GM19467 (cell line): ENCODE results near the gene RAB19.
"Not testable (repeated sequence)": the region's sequence is repeated elsewhere in the genome, so short reads cannot be mapped to it uniquely, and the experiment has no call there.

Experiments
- ATAC-seq: cut with Tn5 transposase; IDR thresholded peaks from one replicate; pipeline ENCODE4 v1.9.1; 2021; ENCODE audit warnings: mild to moderate bottlenecking, moderate library complexity; ENCODE audit not compliant: unreplicated experiment

The RAB19 gene

GRCh38 chr7:140453273-140453672 lies 49.4 kb downstream of the RAB19 start:
- no peak for ATAC-seq

- ATAC-seq: not testable (repeated sequence)
Observed at GRCh38 chr7:140453785-140454656, 50.2 kb downstream of the RAB19 start.

GRCh38 chr7:140454657-140455015 lies 50.8 kb downstream of the RAB19 start:
- ATAC-seq: no peak

- no peak for ATAC-seq
Observed at GRCh38 chr7:140455743-140456142, 51.9 kb downstream of the RAB19 start.

GRCh38 chr7:140456551-140457051 lies 52.7 kb downstream of the RAB19 start:
- ATAC-seq: no peak

DNA sequence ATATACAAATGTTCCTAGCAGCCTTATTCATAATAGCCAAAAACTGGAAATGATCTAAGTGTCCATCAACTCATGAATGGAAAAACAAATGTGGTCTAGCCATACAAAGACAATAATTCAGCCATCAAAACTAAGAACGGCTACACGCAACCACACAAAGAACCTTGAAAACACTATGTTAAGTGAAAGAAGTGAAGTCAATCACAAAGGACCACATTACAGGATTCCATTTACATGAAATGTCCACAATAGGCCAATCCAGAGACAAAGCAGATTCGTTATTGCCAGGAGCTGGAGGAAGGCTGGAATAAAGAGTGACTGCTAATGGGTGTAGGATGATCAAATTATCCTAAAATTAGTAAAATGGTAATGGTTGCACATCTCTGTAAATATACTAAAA lies 54.3 kb downstream of the RAB19 start:
- no peak for ATAC-seq

DNA sequence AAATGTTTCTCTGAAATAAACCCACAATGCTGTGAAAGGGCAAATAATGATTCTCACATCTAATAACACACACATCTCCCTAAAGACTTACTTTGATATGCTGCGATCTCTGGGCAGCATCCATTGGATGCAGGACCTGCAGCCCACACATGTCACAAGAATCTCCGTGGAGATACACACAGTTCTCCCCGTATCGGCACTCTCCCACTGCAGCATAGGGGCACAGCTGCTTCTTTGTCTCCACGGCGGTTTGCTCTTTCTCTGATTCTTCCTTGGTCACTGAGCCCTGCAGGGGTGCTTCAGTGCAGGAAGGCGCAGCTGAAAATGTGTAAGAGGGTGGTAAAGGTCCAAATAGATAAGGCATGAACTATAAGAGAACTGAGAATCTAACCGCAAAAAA lies 55.1 kb downstream of the RAB19 start:
- no peak for ATAC-seq

- ATAC-seq: no peak
Observed at GRCh38 chr7:140463111-140463510, 59.3 kb downstream of the RAB19 start.

DNA sequence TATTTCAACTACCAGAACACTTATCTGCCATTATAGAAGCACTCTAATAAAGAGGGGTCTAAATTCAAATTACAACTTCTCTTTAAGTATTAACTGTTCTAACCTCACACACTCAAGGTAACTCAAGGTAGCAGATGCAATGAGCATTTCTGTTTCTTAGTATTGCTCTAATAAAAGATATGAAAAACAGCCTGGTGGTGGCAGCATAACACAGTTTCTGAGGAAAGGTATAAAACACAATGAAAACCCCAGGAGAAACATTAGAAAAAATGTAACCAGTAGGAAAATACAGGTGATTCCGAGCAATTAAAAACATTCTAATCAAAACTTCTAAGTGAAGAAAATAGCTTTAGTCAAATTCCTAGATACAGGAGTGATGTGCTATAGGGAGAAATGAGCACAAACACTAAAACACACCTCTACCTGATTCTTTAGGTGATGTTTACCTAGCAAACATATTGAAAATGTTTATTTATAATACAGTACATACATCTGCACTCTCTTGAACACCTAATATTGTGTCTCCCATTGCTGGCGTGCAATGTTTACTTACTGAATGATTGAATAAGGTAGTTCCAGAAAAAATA lies 72.0 kb downstream of the RAB19 start:
- no peak for ATAC-seq

DNA sequence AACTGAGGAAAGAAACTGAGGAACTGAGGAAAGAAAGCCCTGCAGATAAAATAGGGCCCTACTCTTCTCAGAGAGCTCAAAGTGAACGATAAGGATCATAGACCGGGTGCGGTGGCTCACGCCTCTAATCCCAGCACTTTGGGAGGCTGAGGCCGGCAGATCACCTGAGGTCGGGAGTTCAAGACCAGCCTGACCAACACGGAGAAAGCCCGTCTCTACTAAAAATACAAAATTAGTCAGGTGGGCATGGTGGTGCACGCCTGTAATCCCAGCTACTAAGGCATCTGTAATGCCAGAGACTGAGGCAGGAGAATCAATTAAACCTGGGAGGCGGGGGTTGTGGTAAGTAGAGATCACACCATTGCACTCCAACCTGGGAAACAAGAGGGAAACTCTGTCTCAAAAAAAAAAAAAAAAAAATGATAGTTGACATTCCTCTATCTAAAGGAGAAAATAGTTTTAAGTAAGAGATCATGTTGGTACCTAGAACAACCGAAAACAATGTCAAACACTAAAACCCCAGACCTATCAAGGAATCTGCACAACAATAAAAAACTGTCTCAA lies 72.9 kb downstream of the RAB19 start:
- no peak for ATAC-seq
